ENCODE measurements around the gene SECISBP2L. TPM values are rescaled to one million over a fixed set of nuclear protein-coding genes. Genes with fewer than 3 reads are reported as not detected.

The SECISBP2L gene
- total and polyA plus RNA-seq, 9 of the 15 experiments (the other 6 are each of a cell fraction or from before 2014, with no cell fraction given), result 0.55 to 14.1 (median 10.4) TPM

GRCh38 chr15:48946840-48947187 is 99.4 kb downstream of the SECISBP2L start (continued):
- TF ChIP-seq REST (IDR thresholded peaks at IDR 0.05; ENCODE audit: borderline replicate concordance) (no peak), REST (CRISPR knock-in tag; IDR thresholded peaks at IDR 0.05; ENCODE audit: low read depth) (no peak), ETV6 (IDR thresholded peaks at IDR 0.05; ENCODE audit: borderline replicate concordance in 1 of 2, low read depth in 2 of 2, low read length in 1 of 2) (no peak), ETV6 (CRISPR knock-in tag; IDR thresholded peaks at IDR 0.05; ENCODE audit: borderline replicate concordance) (no peak)
